OCI-M2 (cell line): ENCODE results near the gene SSH2.
"Not testable (repeated sequence)": the region's sequence is repeated elsewhere in the genome, so short reads cannot be mapped to it uniquely, and the experiment has no call there.

Experiments used
- DNase-seq: peaks from one replicate; lab custom pipeline; 2025; ENCODE audit not compliant: unreplicated experiment; lab: John Stamatoyannopoulos, UW

Gene SSH2

DNA sequence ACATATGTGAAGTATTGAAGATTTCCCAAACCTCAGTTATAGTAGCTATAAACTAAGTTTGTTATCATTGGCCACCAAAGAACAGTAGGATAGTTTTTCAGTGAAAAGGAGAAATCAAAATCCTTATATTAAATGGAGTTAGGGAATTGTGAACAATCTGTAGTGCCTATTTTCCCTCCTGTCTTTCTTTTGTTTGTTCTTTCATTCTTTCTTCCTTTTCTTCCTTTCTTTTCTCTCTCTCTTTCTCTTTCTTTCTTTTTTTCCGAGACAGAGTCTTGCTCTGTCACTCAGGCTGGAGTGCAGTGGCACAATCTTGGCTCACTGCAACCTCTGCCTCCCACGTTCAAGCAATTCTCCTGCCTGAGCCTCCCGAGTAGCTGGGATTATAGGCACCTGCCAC, 48.8 kb downstream of the SSH2 start:
- no peak for DNase-seq

- no peak for DNase-seq
These were observed 50.0 kb downstream of the SSH2 start for GRCh38 chr17:29880031-29880430.

- no peak for DNase-seq
These were observed 55.0 kb downstream of the SSH2 start for GRCh38 chr17:29874931-29875596.

DNA sequence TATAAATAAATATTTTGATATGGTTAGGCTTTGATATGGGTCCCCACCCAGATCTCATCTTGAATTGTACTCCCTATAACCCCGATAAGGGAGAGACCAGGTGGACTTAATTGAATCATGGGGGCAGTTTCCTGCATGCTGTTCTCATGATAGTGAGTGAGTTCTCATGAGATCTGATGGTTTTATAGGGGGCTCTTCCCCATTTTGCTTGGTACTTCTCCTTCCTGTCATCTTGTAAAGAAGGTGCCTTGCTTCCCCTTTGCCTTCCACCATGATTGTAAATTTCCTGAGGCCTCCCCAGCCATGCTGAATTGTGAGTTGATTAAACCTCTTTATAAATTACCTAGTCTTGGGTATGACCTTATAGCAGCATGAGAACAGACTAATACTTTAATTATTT, 55.7 kb downstream of the SSH2 start:
- DNase-seq, result not testable (repeated sequence)

- no peak for DNase-seq
These were observed 56.6 kb downstream of the SSH2 start for GRCh38 chr17:29873476-29873875.

DNA sequence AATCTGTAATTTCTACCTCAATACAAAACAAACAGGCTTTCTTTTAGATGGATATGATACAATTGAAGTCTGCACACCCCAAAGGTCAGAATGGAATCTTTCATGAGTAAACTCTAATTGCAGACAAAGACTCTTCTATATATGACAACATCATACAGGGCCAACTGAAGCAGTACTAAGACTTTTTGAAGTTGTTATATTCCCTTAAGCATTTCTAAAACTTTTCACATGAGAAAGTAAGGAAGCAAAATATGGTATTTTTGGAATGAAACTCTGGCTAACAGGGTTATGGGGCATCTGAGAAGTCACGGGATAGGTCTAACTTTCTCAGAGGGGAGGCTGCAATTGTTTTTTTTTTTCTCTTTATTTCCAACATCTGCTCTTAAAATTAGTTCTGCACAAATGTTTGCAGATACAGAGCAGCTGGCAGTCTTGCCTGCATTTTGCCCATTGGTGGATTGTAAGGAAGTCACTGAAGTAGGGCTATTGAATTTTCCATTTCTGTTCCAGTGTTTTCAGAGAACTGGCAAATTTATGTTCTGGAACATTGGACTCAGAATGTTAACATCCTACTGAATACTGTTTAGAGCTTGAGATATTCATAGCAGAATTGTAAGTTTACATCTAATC, 59.1 kb downstream of the SSH2 start:
- DNase-seq, result no peak

DNA sequence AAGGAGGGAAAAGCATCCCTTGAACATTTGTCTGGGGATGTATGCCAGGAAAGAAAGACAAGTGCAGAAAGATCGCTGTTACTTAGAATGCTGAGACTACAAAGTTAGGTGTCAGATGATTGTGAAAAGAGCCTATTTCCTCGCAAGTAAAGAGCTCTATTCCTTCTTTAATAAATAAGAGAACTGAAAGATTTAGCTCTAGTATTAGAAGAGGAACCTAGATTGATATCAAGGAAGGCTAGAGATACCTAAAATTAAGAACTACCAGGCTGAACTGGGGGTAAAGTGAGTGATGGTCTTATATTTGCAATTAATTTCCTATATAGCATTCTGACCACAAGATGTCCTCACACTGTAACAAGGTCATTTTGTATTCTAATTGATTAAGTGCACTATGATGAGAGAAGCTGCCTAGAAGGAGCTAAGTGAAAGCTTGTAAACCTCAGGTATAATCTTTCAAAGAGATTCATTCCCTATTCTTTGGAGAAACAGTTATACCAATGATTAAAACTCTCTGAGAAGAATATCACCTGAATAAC, 62.3 kb downstream of the SSH2 start:
- no peak for DNase-seq

DNA sequence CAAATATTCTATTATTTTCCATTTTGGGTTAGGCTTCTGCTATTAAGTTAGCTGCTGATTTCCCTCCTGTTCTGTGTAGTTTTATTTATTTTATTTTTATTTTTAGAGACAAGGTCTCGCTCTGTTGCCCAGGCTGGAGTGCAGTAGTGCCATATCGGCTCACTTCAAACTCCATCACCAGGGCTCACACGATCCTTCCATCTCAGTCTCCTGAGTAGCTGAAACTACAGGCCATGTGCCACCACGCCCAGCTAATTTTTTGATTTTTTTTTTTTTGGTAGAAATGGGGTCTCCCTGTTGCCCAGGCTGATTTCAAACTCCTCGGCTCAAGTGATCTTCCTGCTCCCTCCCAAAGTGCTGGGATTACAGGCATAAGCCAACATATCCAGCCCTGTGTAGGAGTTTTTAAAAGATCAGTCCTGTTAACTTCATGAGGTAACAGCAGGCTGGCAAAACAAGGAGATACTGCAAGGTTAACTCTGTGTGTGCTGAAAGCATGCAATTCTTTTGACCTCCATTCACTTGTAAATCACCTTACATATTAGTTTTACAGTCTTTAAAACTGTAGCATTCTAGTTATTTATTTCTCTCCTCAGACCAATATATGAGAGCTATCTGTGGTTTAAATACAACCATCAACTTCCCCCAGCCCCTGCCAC, 63.2 kb downstream of the SSH2 start:
- DNase-seq, result no peak

- DNase-seq, result no peak
These were observed 65.4 kb downstream of the SSH2 start for GRCh38 chr17:29864615-29865014.

DNA sequence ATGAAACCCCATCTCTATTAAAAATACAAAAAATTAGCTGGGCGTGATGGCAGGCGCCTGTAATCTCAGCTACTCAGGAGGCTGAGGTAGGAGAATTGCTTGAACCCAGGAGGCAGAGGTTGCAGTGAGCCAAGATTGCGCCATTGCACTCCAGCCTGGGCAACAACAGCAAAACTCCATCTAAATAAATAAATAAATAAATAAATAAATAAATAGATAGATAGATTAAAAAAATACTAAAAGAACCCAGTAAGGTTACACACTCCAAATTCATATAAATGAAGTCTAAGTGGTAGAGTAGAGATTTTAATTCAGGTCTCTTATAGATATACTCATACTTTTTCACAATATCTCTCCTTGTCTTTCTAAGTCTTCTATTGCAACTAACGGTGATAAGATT, 65.9 kb downstream of the SSH2 start:
- not testable (repeated sequence) for DNase-seq

DNA sequence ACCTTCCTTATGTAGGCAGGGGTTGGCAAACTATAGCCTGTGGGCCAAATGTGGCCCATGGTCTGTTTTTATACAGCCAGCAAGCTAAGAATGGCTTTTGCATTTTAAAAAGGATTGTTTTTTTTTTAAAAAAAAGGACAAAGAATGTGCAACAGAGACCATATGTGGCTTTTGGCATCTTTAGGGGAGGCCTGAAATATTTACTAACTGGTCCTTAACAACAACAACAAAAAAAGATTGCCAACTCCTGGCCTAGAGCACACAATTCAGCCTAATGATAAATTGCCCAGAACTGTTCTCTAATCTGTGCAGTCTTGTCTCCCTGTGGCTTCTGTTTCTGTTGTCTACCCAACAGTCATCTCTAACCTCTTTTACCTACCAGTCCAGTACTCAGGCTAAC, 67.1 kb downstream of the SSH2 start:
- DNase-seq, result no peak

- no peak for DNase-seq
These were observed 67.9 kb downstream of the SSH2 start for GRCh38 chr17:29862127-29862526.

- not testable (repeated sequence) for DNase-seq
These were observed 70.6 kb downstream of the SSH2 start for GRCh38 chr17:29859445-29859844.

DNA sequence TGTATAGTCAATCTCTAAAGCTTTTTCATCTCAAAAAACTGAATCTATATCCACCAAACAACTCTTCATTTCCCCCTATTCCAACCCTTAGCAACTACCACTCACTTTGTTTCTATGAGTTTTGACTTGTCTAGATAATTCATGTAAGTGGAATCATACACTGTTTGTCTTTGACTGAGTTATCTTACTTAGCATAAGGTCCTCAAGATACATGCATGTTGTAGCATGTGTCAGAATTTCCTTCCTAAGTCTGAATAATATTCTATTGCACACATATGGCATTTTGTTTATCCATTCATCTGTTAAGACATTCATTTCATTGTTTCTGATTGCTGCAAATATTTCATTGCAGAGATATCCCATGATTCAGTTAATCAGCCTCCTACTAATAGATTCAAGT, 72.2 kb downstream of the SSH2 start:
- no peak for DNase-seq

GRCh38 chr17:29857105-29857504, 72.9 kb downstream of the SSH2 start:
- DNase-seq, result not testable (repeated sequence)

DNA sequence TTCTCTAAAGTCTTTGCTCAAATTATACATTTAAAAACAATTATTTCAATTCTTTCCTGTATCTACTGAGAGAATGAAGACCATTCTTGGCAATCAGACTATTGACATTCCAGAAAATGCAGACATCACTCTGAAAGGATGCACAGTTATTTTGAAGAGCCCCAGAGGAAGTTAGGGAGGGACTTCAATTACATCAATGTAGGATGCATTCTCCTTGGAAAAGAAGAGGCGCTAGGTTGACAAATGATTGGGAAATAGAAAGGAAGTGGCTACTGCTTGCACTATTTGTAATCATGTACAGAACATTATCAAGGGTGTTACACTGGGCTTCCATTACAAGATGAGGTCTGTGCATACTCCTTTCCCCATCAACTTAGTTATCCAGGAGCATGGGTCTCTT, 74.3 kb downstream of the SSH2 start:
- no peak for DNase-seq

DNA sequence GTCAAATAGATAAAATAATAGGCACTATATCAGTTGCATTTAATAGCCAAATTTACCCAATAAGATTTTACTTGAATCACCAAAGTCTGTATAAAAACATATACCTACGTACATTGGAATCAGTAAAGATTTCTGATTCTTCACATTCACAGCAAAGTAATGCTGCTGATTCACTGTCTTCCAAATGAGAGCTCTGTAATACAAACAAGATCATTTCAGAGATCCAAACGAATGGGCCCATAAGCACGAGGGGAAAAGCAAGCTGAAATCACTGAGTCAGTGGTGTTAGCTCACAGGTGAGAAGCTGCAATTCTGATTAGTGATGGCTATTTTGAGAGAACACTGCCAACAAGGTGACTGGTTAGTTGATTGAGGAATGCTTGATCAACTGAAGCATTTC, 81.3 kb downstream of the SSH2 start:
- DNase-seq, result no peak

DNA sequence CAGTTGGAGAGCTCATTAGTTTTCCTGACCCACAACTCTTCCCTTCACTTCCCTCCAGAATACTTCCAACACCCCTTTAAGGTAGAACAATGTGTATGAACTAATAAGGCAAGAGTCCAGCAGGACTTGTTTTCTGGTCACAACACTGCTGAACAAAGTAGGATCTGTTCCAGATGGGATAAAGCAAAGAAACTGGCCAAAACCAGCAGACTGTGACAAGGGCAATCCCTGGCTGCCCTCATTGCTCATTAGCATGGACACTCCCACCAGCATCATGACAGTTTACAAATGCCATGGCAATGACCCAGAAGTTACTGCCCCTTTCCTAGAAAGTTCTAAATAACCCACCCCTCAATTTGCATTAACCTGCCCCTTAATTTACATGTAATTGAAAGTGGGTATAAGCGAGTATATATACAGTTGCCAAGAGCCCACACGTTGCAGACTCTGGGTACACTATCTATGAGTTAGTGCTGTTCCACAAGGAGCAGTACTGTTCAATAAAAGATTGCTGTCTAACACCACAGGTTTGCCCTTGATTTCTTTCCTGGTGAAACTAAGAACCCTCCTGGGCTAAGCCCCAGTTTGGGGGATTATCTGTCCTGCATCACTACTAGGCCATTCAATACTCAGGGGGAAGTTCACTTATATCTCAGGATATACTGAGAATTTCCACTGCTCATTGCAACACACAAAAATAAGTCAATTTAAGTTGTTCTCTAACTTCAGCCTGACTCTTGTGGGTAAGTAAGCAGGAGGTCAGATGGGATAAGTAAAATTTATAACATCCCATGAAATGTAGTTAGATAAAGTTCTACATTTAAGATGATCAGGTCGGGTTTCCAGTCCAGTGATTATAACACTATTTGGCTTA, 82.3 kb downstream of the SSH2 start:
- DNase-seq, result no peak

GRCh38 chr17:29847118-29847517, 82.9 kb downstream of the SSH2 start:
- DNase-seq, result no peak

- DNase-seq, result no peak
These were observed 83.7 kb downstream of the SSH2 start for GRCh38 chr17:29846298-29846697.

DNA sequence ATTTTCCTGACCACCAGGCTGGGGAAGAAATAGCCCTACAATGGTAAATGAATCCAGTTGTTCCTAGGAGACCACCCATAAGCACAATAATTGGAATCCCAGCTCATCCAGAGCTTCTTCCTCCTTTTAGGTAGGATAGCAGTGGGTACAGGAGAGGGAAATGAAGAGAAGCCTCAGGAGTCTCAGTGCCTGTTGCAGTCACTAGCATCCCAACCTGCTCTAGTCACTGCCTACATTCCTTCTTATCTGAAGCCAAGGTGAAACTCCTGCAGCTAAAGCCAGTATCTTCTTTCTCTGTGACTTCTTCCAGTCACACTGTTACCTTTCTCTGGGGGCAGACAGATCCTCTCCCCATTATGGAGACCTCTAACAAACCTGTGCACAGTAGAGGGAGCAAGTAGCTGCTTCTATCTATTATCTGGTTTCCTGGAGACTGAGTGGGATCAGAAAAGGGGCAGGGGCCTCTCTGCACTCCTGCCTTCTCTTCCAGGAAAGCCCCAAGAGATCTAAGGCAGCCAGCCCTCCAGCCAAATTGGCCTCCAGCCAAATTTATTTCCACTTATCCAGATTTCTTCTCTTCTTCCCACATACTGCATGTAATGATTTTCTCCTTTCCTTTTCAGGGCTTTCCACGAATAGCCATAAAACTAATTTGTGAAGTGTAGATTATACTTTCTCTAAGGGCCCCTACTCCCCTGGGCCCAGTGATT, 85.5 kb downstream of the SSH2 start:
- DNase-seq, result no peak
